MM.1S (cell line): ENCODE data around the gene MACROD2.

ENCODE experiments used
- DNase-seq: peaks from one replicate; pipeline ENCODE4 v3.0.0-alpha.2; 2015
- H2AFZ ChIP-seq: fragments of 300-600 bp; sonication (generic); 2 replicates; pipeline ENCODE4 v1.6.0; 2016; ENCODE audit warnings: antibody characterized with exemption, low read length
- H3F3A ChIP-seq: fragments of 300-600 bp; sonication (generic); 2 replicates; pipeline ENCODE4 v1.6.1; 2016; ENCODE audit warnings: mild to moderate bottlenecking, antibody characterized with exemption, low read length, moderate library complexity, mixed read lengths; ENCODE audit not compliant: insufficient read depth
- H3K27ac ChIP-seq: fragments of 300-600 bp; sonication (generic); 2 replicates; pipeline ENCODE4 v1.5.1; 2016; ENCODE audit warnings: mild to moderate bottlenecking, low read length
- H3K27me3 ChIP-seq: fragments of 300-600 bp; sonication (generic); replicated peaks from 2 replicates; pipeline ENCODE4 v1.6.0; 2016; ENCODE audit warnings: low read length; ENCODE audit not compliant: insufficient read depth
- H3K36me3 ChIP-seq: fragments of 300-600 bp; sonication (generic); replicated peaks from 2 replicates; pipeline ENCODE4 v1.6.1; 2016; ENCODE audit warnings: mild to moderate bottlenecking, low read length, mixed read lengths; ENCODE audit not compliant: insufficient read depth
- H3K4me1 ChIP-seq: fragments of 300-600 bp; sonication (generic); 2 replicates; pipeline ENCODE4 v1.6.1; 2016; ENCODE audit warnings: low read length, mixed read lengths
- H3K4me2 ChIP-seq: fragments of 300-600 bp; sonication (generic); 2 replicates; pipeline ENCODE4 v1.6.0; 2016; ENCODE audit warnings: low read depth, low read length
- H3K4me3 ChIP-seq: fragments of 300-600 bp; sonication (generic); 2 replicates; pipeline ENCODE4 v1.5.1; 2016; ENCODE audit warnings: low read length, mixed read lengths
- H3K79me2 ChIP-seq: fragments of 300-600 bp; sonication (generic); 2 replicates; pipeline ENCODE4 v1.6.1; 2016; ENCODE audit warnings: mixed run types, low read length, mixed read lengths
- H3K9ac ChIP-seq: fragments of 300-600 bp; sonication (generic); 2 replicates; pipeline ENCODE4 v1.6.1; 2016; ENCODE audit warnings: low read length, mixed read lengths
- H3K9me2 ChIP-seq: fragments of 300-600 bp; sonication (generic); replicated peaks from 2 replicates; pipeline ENCODE4 v1.6.1; 2016; ENCODE audit warnings: mild to moderate bottlenecking, low read length, mixed read lengths; ENCODE audit not compliant: insufficient read depth
- H3K9me3 ChIP-seq: fragments of 300-600 bp; sonication (generic); replicated peaks from 2 replicates; pipeline ENCODE4 v1.6.1; 2016; ENCODE audit warnings: mild to moderate bottlenecking, low read length, mixed read lengths; ENCODE audit not compliant: insufficient read depth
- H4K20me1 ChIP-seq: fragments of 300-600 bp; sonication (generic); 2 replicates; pipeline ENCODE4 v1.6.1; 2016; ENCODE audit warnings: mild to moderate bottlenecking, low read length, moderate library complexity, mixed read lengths; ENCODE audit not compliant: insufficient read depth
- EZH2 ChIP-seq: fragments of 300-600 bp; sonication (generic); optimal IDR thresholded peaks from 2 replicates; pipeline ENCODE3; 2017; ENCODE audit warnings: low read depth, mild to moderate bottlenecking, antibody characterized with exemption, low read length, mixed read lengths
- EZH2phosphoT487 ChIP-seq: fragments of 300-600 bp; sonication (generic); IDR thresholded peaks from 2 replicates; pipeline ENCODE4 v1.6.1; 2018; ENCODE audit warnings: antibody characterized with exemption, low read length
- TF ChIP-seq, protein P1 (sequence below): fragments of 300-600 bp; sonication (generic); IDR thresholded peaks from 2 replicates; pipeline ENCODE4 v1.5.1; 2016; ENCODE audit warnings: antibody characterized with exemption, low read length, mixed read lengths

Gene MACROD2

GRCh38 chr20:14555676-14556075, 560.4 kb downstream of the MACROD2 start:
- H3K9me2 ChIP-seq, result no peaks in the 10 kb centered on the region
- no peaks in the 10 kb centered on the region for H3K27me3 ChIP-seq
- H3K9me3 ChIP-seq, result no peaks in the 10 kb centered on the region
- no peaks in the 10 kb centered on the region for H4K20me1 ChIP-seq
- DNase-seq, result no peak
- H3K4me2 ChIP-seq, result no peak overlapping the region
- H2AFZ ChIP-seq, result no peak overlapping the region
- H3K36me3 ChIP-seq, result no peaks in the 10 kb centered on the region
- TF ChIP-seq EZH2phosphoT487 (no peak), EZH2 (no peak)
- TF ChIP-seq, protein P1, sequence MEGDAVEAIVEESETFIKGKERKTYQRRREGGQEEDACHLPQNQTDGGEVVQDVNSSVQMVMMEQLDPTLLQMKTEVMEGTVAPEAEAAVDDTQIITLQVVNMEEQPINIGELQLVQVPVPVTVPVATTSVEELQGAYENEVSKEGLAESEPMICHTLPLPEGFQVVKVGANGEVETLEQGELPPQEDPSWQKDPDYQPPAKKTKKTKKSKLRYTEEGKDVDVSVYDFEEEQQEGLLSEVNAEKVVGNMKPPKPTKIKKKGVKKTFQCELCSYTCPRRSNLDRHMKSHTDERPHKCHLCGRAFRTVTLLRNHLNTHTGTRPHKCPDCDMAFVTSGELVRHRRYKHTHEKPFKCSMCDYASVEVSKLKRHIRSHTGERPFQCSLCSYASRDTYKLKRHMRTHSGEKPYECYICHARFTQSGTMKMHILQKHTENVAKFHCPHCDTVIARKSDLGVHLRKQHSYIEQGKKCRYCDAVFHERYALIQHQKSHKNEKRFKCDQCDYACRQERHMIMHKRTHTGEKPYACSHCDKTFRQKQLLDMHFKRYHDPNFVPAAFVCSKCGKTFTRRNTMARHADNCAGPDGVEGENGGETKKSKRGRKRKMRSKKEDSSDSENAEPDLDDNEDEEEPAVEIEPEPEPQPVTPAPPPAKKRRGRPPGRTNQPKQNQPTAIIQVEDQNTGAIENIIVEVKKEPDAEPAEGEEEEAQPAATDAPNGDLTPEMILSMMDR, result no peak
- H3K27ac ChIP-seq, result no peak overlapping the region
- no peak overlapping the region for H3K9ac ChIP-seq
- no peaks in the 10 kb centered on the region for H3K4me1 ChIP-seq
- H3K79me2 ChIP-seq, result no peaks in the 10 kb centered on the region
- H3F3A ChIP-seq, result no peaks in the 10 kb centered on the region
- no peak overlapping the region for H3K4me3 ChIP-seq

- no peaks in the 10 kb centered on the region for H3K79me2 ChIP-seq
- no peak overlapping the region for H3K4me3 ChIP-seq
- TF ChIP-seq EZH2phosphoT487, result no peak
- TF ChIP-seq, protein P1, result no peak
- TF ChIP-seq EZH2, result no peak
- no peaks in the 10 kb centered on the region for H3F3A ChIP-seq
- H3K27ac ChIP-seq, result no peak overlapping the region
- H3K9ac ChIP-seq, result no peak overlapping the region
- H3K27me3 ChIP-seq, result no peaks in the 10 kb centered on the region
- H2AFZ ChIP-seq, result no peak overlapping the region; the same call in 1 of the 2 replicates
- H3K9me2 ChIP-seq, result no peaks in the 10 kb centered on the region
- no peaks in the 10 kb centered on the region for H3K4me1 ChIP-seq
- H4K20me1 ChIP-seq, result no peaks in the 10 kb centered on the region
- no peaks in the 10 kb centered on the region for H3K36me3 ChIP-seq
- H3K4me2 ChIP-seq, result no peak overlapping the region
- DNase-seq, result no peak
- H3K9me3 ChIP-seq, result no peaks in the 10 kb centered on the region
Observed at GRCh38 chr20:14556206-14556605, 560.9 kb downstream of the MACROD2 start.

DNA sequence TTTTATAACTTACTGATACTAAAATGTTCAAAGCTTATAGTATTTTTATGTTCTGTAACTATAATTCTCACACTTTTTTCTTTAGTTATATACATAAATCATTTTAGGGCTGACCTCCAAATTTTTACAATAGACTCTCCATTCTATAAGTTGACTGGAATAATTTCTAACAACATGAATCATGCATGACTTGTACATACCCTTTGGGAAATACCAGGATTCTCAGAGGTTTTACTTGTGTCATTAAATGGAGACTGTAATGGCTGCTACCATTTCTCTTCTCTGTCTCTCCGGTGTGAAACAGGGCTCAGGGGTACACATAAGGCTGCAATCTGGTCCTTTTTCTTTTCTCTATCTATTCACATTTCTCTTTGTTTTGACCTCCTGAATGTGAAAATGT, 564.3 kb downstream of the MACROD2 start:
- H2AFZ ChIP-seq, result no peak overlapping the region
- H3K4me2 ChIP-seq, result no peak overlapping the region
- H3F3A ChIP-seq, result no peaks in the 10 kb centered on the region
- H4K20me1 ChIP-seq, result no peaks in the 10 kb centered on the region
- H3K9me3 ChIP-seq, result no peaks in the 10 kb centered on the region
- H3K9ac ChIP-seq, result no peak overlapping the region
- no peaks in the 10 kb centered on the region for H3K36me3 ChIP-seq
- no peaks in the 10 kb centered on the region for H3K4me1 ChIP-seq
- no peak overlapping the region for H3K4me3 ChIP-seq
- TF ChIP-seq EZH2phosphoT487 (no peak), EZH2 (no peak)
- TF ChIP-seq, protein P1, result no peak
- no peak for DNase-seq
- H3K79me2 ChIP-seq, result no peaks in the 10 kb centered on the region
- 0 out of 2 replicates have a peak, but pooled peaks cover 4% of the 10 kb centered on the region for H3K9me2 ChIP-seq
- no peaks in the 10 kb centered on the region for H3K27me3 ChIP-seq
- no peak overlapping the region for H3K27ac ChIP-seq
